GM12872 (cell line): ENCODE measurements around the gene FIGNL2.

Experiments
- CTCF ChIP-seq: IDR thresholded peaks from 3 replicates; pipeline ENCODE4 v1.5.1; 2011; ENCODE audit warnings: low read depth, mild to moderate bottlenecking, low read length, moderate library complexity; ENCODE audit not compliant: insufficient read depth

Gene FIGNL2

DNA sequence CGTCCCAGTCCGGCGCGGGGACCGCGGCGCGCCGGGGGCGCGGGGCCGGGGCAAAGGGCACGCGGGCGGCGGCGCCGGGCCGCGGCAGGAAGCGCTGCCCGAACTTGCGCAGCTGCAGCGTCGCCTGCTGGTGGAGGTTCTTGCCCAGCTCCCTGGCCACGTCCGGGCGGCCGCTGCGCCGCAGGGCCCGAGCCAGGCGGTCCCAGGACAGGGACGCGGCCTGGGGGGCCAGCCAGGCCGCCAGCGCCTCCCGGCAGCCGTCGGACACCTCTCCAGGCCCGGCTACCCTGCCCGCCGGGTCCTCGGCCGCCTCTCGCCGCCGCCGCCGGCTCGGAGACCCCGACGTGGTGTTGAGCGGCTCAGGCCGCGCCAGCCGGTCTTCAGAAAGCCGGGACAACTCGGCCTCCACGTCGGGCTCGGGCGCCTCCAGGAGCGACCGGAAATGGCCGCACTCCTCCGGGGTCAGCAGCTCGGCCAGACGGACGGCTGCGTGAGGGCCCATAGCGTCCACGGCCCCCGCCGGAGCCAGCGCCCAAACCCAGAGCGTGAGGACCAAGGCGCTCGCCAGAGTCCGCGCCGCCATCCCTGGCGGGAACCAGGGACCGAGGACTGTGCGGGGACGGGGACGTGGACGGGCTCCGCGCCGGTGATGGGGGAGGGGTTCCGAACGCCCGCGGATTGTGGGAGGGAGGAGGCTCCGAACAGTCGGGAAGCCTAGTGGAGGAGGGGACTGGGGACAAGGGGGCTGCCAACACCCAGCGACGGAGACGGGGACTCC lies 34.0 kb downstream of the FIGNL2 start:
- TF ChIP-seq CTCF = peak; percentile 70

DNA sequence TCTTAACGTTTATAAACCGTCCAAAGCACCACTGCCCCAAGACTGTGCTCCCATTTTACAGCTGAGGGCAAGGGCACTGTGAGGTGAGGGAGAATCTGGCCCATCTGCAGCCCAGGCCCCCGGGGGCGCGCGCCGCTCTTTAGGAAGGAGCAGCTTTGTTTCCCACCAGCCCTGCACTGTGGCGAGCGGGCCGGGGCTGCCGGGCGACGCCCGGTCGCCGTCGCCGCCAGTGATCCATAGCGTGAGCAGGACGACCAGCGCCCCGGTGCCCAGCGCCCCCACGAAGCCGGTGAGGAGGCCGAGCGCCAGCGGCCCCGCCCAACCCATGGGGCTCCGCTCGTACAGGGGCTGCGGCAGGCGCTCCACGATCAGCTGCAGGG lies 34.6 kb downstream of the FIGNL2 start:
- TF ChIP-seq CTCF = no peak

DNA sequence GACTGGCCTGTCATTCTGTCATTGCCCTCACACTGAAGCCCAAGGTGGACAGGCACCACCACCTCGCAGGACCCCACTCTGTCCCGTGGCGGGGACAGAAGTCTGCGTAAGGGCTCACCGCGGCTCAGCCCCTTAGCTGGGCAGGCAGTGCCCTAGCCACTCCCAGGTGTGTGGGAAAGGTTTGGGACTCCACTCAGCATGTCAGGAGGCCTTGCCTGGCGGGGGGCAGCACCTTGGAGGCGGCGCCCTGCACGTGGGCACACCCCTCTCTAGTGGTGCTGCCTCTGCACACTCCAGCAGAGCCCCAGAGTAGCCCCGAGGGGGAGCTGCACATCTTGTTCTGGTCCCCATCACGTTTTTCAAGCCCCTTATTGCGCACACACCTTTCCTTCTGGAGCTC lies 35.6 kb downstream of the FIGNL2 start:
- TF ChIP-seq CTCF = no peak

- no peak for TF ChIP-seq CTCF
Measured at GRCh38 chr12:51811203-51812202, 37.0 kb downstream of the FIGNL2 start.

DNA sequence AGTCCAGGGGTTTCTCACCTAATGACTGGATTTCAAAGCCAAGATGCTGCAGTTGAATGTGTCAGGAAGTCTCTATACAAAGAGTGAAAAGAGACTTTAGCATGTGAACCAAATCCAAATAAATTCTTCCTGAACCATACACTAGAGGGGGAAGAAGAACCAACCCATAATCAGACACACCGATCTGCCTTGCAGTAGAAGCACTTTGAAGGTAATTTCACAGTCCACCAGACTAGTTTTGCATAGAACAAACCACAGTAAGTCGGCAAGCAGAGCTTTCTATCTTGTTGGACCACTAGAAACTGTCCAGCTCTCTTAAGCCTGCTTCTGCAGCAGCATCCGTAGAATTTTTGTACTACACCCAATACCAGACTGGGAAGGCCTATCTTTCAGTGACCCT lies 39.3 kb downstream of the FIGNL2 start:
- TF ChIP-seq CTCF = no peak

- no peak for TF ChIP-seq CTCF
Measured at GRCh38 chr12:51806896-51807295, 41.6 kb downstream of the FIGNL2 start.

GRCh38 chr12:51801027-51801426 lies 47.5 kb downstream of the FIGNL2 start:
- no peak for TF ChIP-seq CTCF
